Mucosa of rectum (tissue), 2 donors: Measurements from ENCODE around the gene CLEC20A.

Source experiments
- H3K27ac ChIP-seq, 2 donors: one replicate each; pipeline ENCODE4 v1.7.0; 2013; ENCODE audit warnings: inconsistent platforms in 2 of 2, low read depth in 2 of 2, low read length in 2 of 2
- H3K27me3 ChIP-seq, 2 donors: one replicate each; pipeline ENCODE4 v1.7.0; 2013; ENCODE audit warnings: low read length in 2 of 2; ENCODE audit not compliant: control insufficient read depth in 2 of 2, insufficient read depth in 2 of 2
- H3K36me3 ChIP-seq, 2 donors: one replicate each; pipeline ENCODE4 v1.7.0; 2013; ENCODE audit warnings: low read length in 2 of 2; ENCODE audit not compliant: control insufficient read depth in 2 of 2, insufficient read depth in 2 of 2
- H3K4me1 ChIP-seq, 2 donors: one replicate each; pipeline ENCODE4 v1.7.0; 2013; ENCODE audit warnings: low read length in 2 of 2, mild to moderate bottlenecking in 1 of 2; ENCODE audit not compliant: control insufficient read depth in 2 of 2, insufficient read depth in 2 of 2
- H3K4me3 ChIP-seq, 2 donors: one replicate each; pipeline ENCODE4 v1.7.0; 2013; ENCODE audit warnings: low read length in 2 of 2
- H3K9ac ChIP-seq, 2 donors: one replicate each; pipeline ENCODE4 v1.7.0; 2013; ENCODE audit warnings: low read length in 2 of 2, low read depth in 1 of 2, mild to moderate bottlenecking in 1 of 2
- H3K9me3 ChIP-seq, 2 donors: one replicate each; pipeline ENCODE4 v1.7.0; 2013; ENCODE audit warnings: low read length in 2 of 2; ENCODE audit not compliant: control insufficient read depth in 2 of 2
- donor health status: healthy.
- donor health status: Normal muscosa, but diverticular disease.

CLEC20A gene

GRCh38 chr1:178496410-178497135 is at the start of gene CLEC20A:
Gene CLEC20A (minus strand): TSS chr1:178496964. CDS start chr1:178496939, 25 bp downstream.
- Histone ChIP-seq H3K27me3 (no peaks in the 10 kb centered on the region), H3K9ac (no peak within 1 kb of the TSS), H3K4me3 (no peak within 1 kb of the TSS), H3K36me3 (no peaks in the 10 kb centered on the region), H3K27ac (no peak within 1 kb of the TSS), H3K4me1 (no peaks in the 10 kb centered on the region), H3K9me3 (no peaks in the 10 kb centered on the region)

DNA sequence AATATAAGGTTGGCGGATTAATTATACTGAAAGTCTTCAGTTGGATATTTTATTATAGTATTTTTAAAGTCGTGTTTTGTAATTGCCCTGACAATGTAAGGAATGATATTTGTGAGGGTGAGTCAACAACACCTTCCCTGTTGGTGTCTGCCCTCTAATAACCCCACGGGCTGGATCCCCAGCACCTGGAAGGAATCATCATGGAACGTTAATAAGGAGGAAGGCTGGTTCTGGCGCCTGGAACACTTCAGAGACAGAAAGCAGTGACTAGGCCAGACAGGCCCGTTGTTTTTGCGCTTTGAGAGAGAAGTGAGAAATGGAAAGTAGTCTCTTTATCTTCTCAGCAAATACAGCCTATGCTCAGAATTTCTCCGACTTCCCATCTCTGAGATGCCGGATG is 47.8 kb upstream of the CLEC20A start:
- H3K9ac ChIP-seq, result peak overlapping the region in 1 of 2 donors; percentile 28
- H3K36me3 ChIP-seq, result peaks cover 0 to 2% of the 10 kb centered on the region in 2 donors
- no peaks in the 10 kb centered on the region for H3K27me3 ChIP-seq
- H3K9me3 ChIP-seq, result no peaks in the 10 kb centered on the region
- no peak overlapping the region for H3K4me3 ChIP-seq
- no peak overlapping the region for H3K27ac ChIP-seq
- H3K4me1 ChIP-seq, result peaks cover 15 to 18% of the 10 kb centered on the region in 2 donors

GRCh38 chr1:178543290-178543607 is 46.5 kb upstream of the CLEC20A start:
- Histone ChIP-seq H3K27me3 (no peaks in the 10 kb centered on the region), H3K36me3 (peaks cover 0 to 2% of the 10 kb centered on the region in 2 donors), H3K9me3 (no peaks in the 10 kb centered on the region), H3K9ac (peak overlapping the region; percentile 96 to 97), H3K4me3 (peak overlapping the region; percentile 95 to 98), H3K27ac (peak overlapping the region; percentile 96 to 98), H3K4me1 (peaks cover 23% of the 10 kb centered on the region in 2 donors)

DNA sequence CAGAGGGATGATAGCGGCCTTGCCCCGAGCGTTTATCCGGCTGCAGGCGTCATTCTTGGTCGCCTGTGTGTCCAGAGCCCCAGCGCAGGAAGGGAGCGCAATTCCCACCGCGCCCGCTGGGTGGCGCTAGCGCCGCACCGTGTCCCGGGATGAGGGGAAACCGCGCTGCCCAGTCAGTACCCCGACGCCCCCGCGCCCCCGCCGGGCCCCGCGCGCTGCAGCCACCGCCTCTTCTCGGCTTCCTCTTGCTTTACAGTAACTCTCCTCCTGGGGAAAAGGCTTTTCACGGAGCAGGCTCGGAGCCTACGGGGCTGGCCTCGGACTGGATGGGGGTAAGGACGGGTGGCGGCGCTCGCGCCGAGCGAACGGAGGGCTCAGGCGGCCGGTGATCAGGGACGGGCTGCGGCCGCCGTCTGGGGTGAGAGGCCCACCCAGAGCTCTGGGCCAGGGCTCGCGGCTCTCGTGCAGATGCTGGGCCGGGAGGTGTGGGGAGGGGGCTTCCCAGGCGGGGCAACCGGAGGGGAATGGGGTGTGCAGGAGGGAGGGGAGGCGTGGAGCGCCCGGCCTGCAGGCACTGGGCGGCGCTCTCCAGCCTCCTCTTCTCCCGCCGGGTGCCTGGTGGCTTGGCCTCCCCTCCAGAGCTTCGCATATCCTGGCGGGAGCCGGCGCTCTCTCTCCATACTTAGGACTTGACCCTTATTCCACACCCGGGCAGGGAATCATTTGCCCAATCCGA is 46.0 kb upstream of the CLEC20A start:
- Histone ChIP-seq H3K4me1 (peaks cover 26 to 28% of the 10 kb centered on the region in 2 donors), H3K27ac (peak overlapping the region; percentile 96 to 98), H3K9me3 (no peaks in the 10 kb centered on the region), H3K4me3 (peak overlapping the region; percentile 95 to 98), H3K9ac (peak overlapping the region; percentile 96 to 97), H3K36me3 (peaks cover 0 to 2% of the 10 kb centered on the region in 2 donors), H3K27me3 (no peaks in the 10 kb centered on the region)

DNA sequence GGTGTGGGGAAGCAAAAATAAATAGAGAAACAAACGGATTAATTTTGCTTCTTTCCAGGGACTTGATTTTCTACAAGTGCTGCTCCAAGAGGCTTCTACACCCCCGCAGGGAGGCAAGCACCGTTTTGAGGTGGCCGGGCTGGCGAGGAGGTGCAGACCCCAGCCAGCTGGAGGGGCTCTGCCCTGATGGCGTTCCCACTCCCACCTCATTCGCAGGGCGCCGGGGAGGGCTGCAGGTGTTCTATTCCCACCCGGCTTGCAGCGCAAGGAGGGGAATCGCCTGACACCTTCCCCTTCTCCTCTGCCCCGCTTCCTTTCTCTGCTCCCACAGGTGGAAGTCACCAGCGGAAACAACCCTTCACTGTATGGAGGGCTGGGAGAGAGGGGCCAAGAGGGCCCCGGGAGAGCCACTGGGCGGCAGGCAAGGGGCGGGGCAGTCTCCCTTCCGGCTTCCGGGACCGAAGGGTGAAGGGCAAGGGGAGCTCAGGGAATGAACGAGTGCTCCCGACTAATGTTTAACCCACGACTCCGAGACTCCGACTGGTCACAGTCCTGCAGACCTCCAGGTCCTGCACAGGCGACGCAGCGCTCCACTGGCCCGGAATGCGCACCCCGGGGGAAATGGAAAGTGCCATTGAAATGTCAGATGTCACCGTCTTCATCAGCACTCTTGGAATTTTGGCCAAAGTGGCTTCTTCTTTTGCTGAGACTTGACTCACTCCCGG is 45.2 kb upstream of the CLEC20A start:
- Histone ChIP-seq H3K27me3 (no peaks in the 10 kb centered on the region), H3K4me1 (peaks cover 33 to 35% of the 10 kb centered on the region in 2 donors), H3K9me3 (no peaks in the 10 kb centered on the region), H3K36me3 (peaks cover 0 to 2% of the 10 kb centered on the region in 2 donors), H3K9ac (peak overlapping the region; percentile 96 to 97), H3K4me3 (peak overlapping the region; percentile 95 to 98), H3K27ac (peak overlapping the region; percentile 96 to 98)

GRCh38 chr1:178541379-178541778 is 44.6 kb upstream of the CLEC20A start:
- Histone ChIP-seq H3K9ac (peak overlapping the region; percentile 96 to 97), H3K4me1 (peaks cover 34 to 37% of the 10 kb centered on the region in 2 donors), H3K36me3 (peaks cover 0 to 2% of the 10 kb centered on the region in 2 donors), H3K27me3 (no peaks in the 10 kb centered on the region), H3K9me3 (no peaks in the 10 kb centered on the region), H3K4me3 (peak overlapping the region; percentile 95 to 98), H3K27ac (peak overlapping the region in 1 of 2 donors; percentile 96)

- no peaks in the 10 kb centered on the region for H3K27me3 ChIP-seq
- H3K4me1 ChIP-seq, result peaks cover 34 to 37% of the 10 kb centered on the region in 2 donors
- H3K9ac ChIP-seq, result no peak overlapping the region
- H3K36me3 ChIP-seq, result no peaks in the 10 kb centered on the region
- H3K4me3 ChIP-seq, result no peak overlapping the region
- H3K9me3 ChIP-seq, result no peaks in the 10 kb centered on the region
- no peak overlapping the region for H3K27ac ChIP-seq
These were observed 43.9 kb upstream of the CLEC20A start for GRCh38 chr1:178540646-178541045.

DNA sequence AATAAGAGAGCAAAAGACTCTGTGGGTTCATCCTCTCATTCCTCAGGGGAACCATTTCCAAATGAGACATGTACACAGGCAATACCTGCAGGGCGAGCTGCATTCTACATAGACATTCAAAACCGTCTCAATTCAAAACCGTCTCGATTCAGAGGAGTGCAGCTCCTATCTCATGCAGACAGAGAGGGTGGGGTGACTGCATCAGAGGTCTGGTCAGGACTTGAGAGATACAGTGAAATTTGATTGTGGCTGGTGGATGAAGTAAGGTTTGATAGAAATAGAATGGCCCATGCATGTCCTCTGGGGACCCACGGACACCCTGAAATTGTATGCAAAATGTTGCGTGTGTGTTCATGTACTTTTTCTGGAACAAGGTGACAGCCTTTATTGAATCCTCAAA is 43.4 kb upstream of the CLEC20A start:
- H3K27me3 ChIP-seq, result no peaks in the 10 kb centered on the region
- H3K36me3 ChIP-seq, result no peaks in the 10 kb centered on the region
- H3K9ac ChIP-seq, result no peak overlapping the region
- no peaks in the 10 kb centered on the region for H3K9me3 ChIP-seq
- H3K27ac ChIP-seq, result no peak overlapping the region
- no peak overlapping the region for H3K4me3 ChIP-seq
- H3K4me1 ChIP-seq, result peaks cover 34 to 37% of the 10 kb centered on the region in 2 donors

- no peak overlapping the region for H3K27ac ChIP-seq
- peaks cover 29 to 37% of the 10 kb centered on the region in 2 donors for H3K4me1 ChIP-seq
- H3K27me3 ChIP-seq, result no peaks in the 10 kb centered on the region
- H3K4me3 ChIP-seq, result no peak overlapping the region
- no peaks in the 10 kb centered on the region for H3K9me3 ChIP-seq
- H3K9ac ChIP-seq, result no peak overlapping the region
- no peaks in the 10 kb centered on the region for H3K36me3 ChIP-seq
These were observed 42.5 kb upstream of the CLEC20A start for GRCh38 chr1:178539291-178539690.
